Kidney (tissue), 22 donors: Measurements from ENCODE around the gene CD69. TPM values are rescaled to one million over a fixed set of nuclear protein-coding genes. Genes with fewer than 3 reads are reported as not detected.
A peak's percentile ranks its signal among the peaks of the same experiment; 100 is the strongest.

Source experiments
- DNase-seq, 5 donors: peaks; one replicate each; pipeline ENCODE4 v3.0.0-alpha.2; 2013 to 2020
- FAIRE-seq: peaks from 2 replicates; lab custom pipeline; 2012; peaks lifted over from hg19 to GRCh38; lab: Jason Lieb, UNC
- H3K27ac ChIP-seq, 2 donors: one replicate each; pipeline ENCODE4 v1.7.0; 2013; ENCODE audit warnings: low read depth in 2 of 2, low read length in 2 of 2, inconsistent platforms in 1 of 2
- H3K27me3 ChIP-seq: one replicate; pipeline ENCODE4 v1.7.1; 2013; ENCODE audit warnings: low read length, inconsistent platforms; ENCODE audit not compliant: control insufficient read depth, insufficient read depth
- H3K36me3 ChIP-seq, 3 donors: one replicate each; pipeline versions ENCODE4 v1.7.0 to v1.7.1; 2013; ENCODE audit warnings: low read length in 3 of 3, control low read depth in 1 of 3, inconsistent platforms in 1 of 3; ENCODE audit not compliant: insufficient read depth in 3 of 3, control insufficient read depth in 2 of 3
- H3K4me1 ChIP-seq, 3 donors: one replicate each; pipeline versions ENCODE4 v1.7.0 to v1.7.1; 2013; ENCODE audit warnings: low read length in 3 of 3, inconsistent platforms in 1 of 3, low read depth in 1 of 3; ENCODE audit not compliant: control insufficient read depth in 2 of 3, insufficient read depth in 2 of 3
- H3K4me3 ChIP-seq, 3 donors: one replicate each; pipeline versions ENCODE4 v1.7.0 to v1.8.1; 2013; ENCODE audit warnings: low read length in 3 of 3, control low read depth in 1 of 3, inconsistent platforms in 1 of 3
- H3K9ac ChIP-seq, 3 donors: one replicate each; pipeline versions ENCODE4 v1.7.0 to v1.7.1; 2013; ENCODE audit warnings: low read length in 3 of 3, control low read depth in 1 of 3, inconsistent platforms in 1 of 3
- H3K9me3 ChIP-seq, 3 donors: one replicate each; pipeline versions ENCODE4 v1.7.0 to v1.7.1; 2013; ENCODE audit warnings: low read length in 3 of 3, control low read depth in 1 of 3, inconsistent platforms in 1 of 3; ENCODE audit not compliant: control insufficient read depth in 2 of 3, insufficient read depth in 1 of 3
- intact Hi-C: fragments of 100-400 bp; cut with DNase I; formaldehyde crosslinking; loops from one replicate; pipeline ENCODE4 v1.11.1; 2022
- long read RNA-seq, 10 donors: library from polyadenylated mRNA in 1 of 10; unstranded in 1 of 10; transcript quantifications; one replicate each; pipeline ENCODE4 v2.0.0 and lab custom pipeline, GENCODE V29; 2021 to 2026
- polyA plus RNA-seq: library from polyadenylated mRNA; stranded (reverse); fragments of 350-450 nt; fragmentation: Illumina TruSeq; extraction: RNeasy Lipid Tissue Mini Kit (QIAGEN cat#74804); gene quantifications from one replicate; pipeline ENCODE4 v1.2.3, GENCODE V29; 2014; ENCODE audit warnings: low read depth, low replicate concordance; ENCODE audit not compliant: insufficient read depth
- total RNA-seq: library from RNA; stranded (reverse); fragmentation: NEBNext Ultra II Directional; extraction: Animal tissue kit (Norgen Biotek cat#: 25700); gene quantifications from one replicate; pipeline ENCODE4 v1.2.1, GENCODE V29; 2021
- TF ChIP-seq, protein P1 (sequence below): IDR thresholded peaks from 3 replicates; pipeline ENCODE4 v1.5.1; 2012; ENCODE audit warnings: mild to moderate bottlenecking, moderate library complexity, borderline replicate concordance; ENCODE audit not compliant: insufficient read depth; ENCODE audit errors: extremely low read depth
- donor health status: control.
- donor health status: control.
- donor health status: control.
- donor health status: control.
- donor health status: control.
- donor health status: DM: yes; HTN: yes; CAD: no.
- donor health status: Normal renal cell carcinoma (clear cell type).

CD69 gene
- total RNA-seq (25.0 TPM), polyA plus RNA-seq (2.2 TPM)
- long read RNA-seq, donor 1, result 0 reads
- long read RNA-seq, donor 2, result 0 reads
- long read RNA-seq, donor 3, result 0 reads
- long read RNA-seq, donor 4, result 0 reads
- long read RNA-seq, donor 5, result 0 reads
- long read RNA-seq, donor 6, partial matches to known transcripts, result 0 of 1 reads
- long read RNA-seq, donor 6, other reads (novel, unspliced or antisense), result 0 of 1 reads
- long read RNA-seq, donor 7, partial matches to known transcripts, result 0 of 1 reads
- long read RNA-seq, donor 7, other reads (novel, unspliced or antisense), result 0 of 1 reads
- long read RNA-seq, donor 8, result 0 reads
- long read RNA-seq, donor 9, result 0 reads
- long read RNA-seq, donor 10, result 0 reads

GRCh38 chr12:9760699-9761418, at the start of gene CD69:
CD69 (minus strand) TSS chr12:9760901; CDS start chr12:9760820, 81 bp downstream.
- Histone ChIP-seq H3K4me3 (no peak within 1 kb of the TSS), H3K9me3 (no peaks in the 10 kb centered on the region), H3K9ac (no peak within 1 kb of the TSS), H3K4me1 (no peaks in the 10 kb centered on the region), H3K27me3 (no peaks in the 10 kb centered on the region), H3K36me3 (no peaks in the 10 kb centered on the region), H3K27ac (no peak within 1 kb of the TSS)
- DNase-seq (peak in 3 of 5 donors; percentile 28 to 74 (median 52)), FAIRE-seq (no peak)
- intact Hi-C loops, result no loop called here
- TF ChIP-seq, protein P1, sequence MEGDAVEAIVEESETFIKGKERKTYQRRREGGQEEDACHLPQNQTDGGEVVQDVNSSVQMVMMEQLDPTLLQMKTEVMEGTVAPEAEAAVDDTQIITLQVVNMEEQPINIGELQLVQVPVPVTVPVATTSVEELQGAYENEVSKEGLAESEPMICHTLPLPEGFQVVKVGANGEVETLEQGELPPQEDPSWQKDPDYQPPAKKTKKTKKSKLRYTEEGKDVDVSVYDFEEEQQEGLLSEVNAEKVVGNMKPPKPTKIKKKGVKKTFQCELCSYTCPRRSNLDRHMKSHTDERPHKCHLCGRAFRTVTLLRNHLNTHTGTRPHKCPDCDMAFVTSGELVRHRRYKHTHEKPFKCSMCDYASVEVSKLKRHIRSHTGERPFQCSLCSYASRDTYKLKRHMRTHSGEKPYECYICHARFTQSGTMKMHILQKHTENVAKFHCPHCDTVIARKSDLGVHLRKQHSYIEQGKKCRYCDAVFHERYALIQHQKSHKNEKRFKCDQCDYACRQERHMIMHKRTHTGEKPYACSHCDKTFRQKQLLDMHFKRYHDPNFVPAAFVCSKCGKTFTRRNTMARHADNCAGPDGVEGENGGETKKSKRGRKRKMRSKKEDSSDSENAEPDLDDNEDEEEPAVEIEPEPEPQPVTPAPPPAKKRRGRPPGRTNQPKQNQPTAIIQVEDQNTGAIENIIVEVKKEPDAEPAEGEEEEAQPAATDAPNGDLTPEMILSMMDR, result no peak

GRCh38 chr12:9809866-9810265, 49.2 kb upstream of the CD69 start:
- Histone ChIP-seq H3K4me3 (no peak overlapping the region), H3K27me3 (no peaks in the 10 kb centered on the region), H3K4me1 (no peaks in the 10 kb centered on the region), H3K9me3 (no peaks in the 10 kb centered on the region), H3K27ac (no peak overlapping the region), H3K9ac (no peak overlapping the region), H3K36me3 (no peaks in the 10 kb centered on the region)
- intact Hi-C loops, result no loop called here
- TF ChIP-seq, protein P1, result no peak
- DNase-seq (no peak), FAIRE-seq (no peak)

DNA sequence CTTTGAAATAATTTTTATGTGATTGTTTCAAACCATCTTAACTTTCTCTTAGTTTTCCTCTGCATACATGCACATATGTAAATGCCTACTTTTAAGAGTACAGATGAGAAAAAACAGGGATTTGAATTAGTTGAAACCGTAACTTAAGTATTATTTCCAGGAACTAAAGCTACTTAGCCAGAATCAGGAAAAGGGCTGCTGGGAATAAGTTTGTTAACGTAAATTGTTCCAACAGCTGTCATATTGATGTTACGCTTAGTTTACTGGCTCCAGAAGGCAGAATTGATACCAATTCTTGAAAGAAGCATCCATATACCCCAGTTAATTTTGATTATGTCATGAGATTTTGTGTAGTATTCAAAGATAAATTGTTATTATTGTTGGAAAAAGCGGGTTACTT, 48.6 kb upstream of the CD69 start:
- intact Hi-C loops, result no loop called here
- H3K4me3 ChIP-seq, result no peak overlapping the region
- TF ChIP-seq, protein P1, result no peak
- H3K27me3 ChIP-seq, result no peaks in the 10 kb centered on the region
- no peaks in the 10 kb centered on the region for H3K4me1 ChIP-seq
- DNase-seq (no peak), FAIRE-seq (no peak)
- H3K36me3 ChIP-seq, result no peaks in the 10 kb centered on the region
- no peak overlapping the region for H3K27ac ChIP-seq
- no peaks in the 10 kb centered on the region for H3K9me3 ChIP-seq
- no peak overlapping the region for H3K9ac ChIP-seq
